Sciatic nerve (tissue), 2 donors: ENCODE results near the gene FBXO34. TPM values are rescaled to one million over a fixed set of nuclear protein-coding genes. Genes with fewer than 3 reads are reported as not detected.
"Not testable (repeated sequence)": the region's sequence is repeated elsewhere in the genome, so short reads cannot be mapped to it uniquely, and the experiment has no call there.

ENCODE experiments used
- ATAC-seq: fragments of 200-7000 bp; cut with Tn5 transposase; one replicate; pipeline ENCODE4 v1.9.1; 2020; ENCODE audit warnings: mild to moderate bottlenecking, moderate library complexity
- DNase-seq: peaks from one replicate; pipeline ENCODE4 v3.0.0-alpha.2; 2020; ENCODE audit warnings: low spot score
- intact Hi-C: fragments of 100-400 bp; cut with DNase I; formaldehyde crosslinking; loops from one replicate; pipeline ENCODE4 v1.14.2; 2022
- total RNA-seq: library from RNA; stranded (reverse); fragmentation: NEBNext Ultra II Directional; extraction: Animal tissue kit (Norgen Biotek cat#: 25700); gene quantifications from one replicate; pipeline ENCODE4 v1.2.1, GENCODE V29; 2021
- donor health status: DM: no; HTN: no; CAD: no.
- donor health status: DM: no; HTN: no; CAD: no.

Gene FBXO34
- total RNA-seq, 1 donor from 2014 or later, result 20.0 TPM

DNA sequence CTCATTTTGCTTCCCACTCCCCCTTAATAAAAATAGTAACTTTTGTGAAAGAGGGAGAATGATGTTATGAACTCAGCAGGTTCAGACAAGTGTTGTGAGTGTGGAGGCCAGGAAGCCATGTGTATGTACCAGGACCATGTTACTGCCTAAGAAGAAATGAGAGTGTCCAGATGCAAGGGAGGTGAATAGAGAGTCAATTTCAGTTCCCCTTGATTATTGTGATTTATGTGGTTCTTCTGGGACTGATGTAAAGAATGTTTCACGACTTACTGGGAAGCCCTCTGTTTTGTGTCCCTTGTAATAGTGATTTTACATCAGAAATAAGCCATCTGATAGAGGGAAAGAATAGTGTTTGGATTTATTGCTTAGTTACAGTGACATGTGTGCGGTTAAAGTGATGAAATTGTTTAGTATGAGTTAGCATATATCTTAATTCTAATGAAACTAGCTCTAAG, 32.5 kb downstream of the FBXO34 start:
- DNase-seq (no peak), ATAC-seq (peak; percentile 28)
- intact Hi-C loops, result no loop called here

DNA sequence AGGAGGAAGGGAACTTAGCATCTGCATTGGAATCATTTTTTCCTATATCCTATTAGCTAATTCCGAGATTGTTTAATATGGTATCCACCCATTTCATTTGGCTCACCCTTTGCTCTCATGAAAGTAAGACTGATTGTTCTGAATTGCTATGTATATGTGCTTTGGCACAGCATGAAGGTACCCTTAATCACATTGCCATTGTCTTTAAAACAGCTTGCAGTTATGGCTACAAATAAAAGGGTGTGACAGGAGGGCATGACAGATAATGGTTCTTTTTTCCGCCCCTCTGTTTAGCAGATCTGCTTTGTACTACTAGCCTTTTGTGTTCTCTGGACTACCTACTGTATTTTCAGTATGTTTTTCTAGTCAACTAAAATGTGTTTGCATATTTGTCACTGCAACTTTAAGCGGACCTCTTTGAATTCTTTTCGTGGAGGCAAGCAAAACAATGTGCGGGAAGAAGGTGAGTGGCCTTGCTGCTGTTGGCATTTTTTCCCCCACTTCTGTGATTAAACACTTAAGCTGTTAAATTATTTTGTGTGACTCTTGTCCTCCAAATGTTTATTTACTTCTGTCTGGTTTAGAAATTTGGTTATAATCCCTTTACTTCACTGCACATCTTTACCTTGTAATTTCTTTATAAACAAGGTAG, 35.8 kb downstream of the FBXO34 start:
- DNase-seq (no peak), ATAC-seq (no peak)
- intact Hi-C loops, result no loop called here

- intact Hi-C loops, result no loop called here
- DNase-seq, result no peak
- ATAC-seq, result no peak
Measured at GRCh38 chr14:55309154-55309553, 37.9 kb downstream of the FBXO34 start.

DNA sequence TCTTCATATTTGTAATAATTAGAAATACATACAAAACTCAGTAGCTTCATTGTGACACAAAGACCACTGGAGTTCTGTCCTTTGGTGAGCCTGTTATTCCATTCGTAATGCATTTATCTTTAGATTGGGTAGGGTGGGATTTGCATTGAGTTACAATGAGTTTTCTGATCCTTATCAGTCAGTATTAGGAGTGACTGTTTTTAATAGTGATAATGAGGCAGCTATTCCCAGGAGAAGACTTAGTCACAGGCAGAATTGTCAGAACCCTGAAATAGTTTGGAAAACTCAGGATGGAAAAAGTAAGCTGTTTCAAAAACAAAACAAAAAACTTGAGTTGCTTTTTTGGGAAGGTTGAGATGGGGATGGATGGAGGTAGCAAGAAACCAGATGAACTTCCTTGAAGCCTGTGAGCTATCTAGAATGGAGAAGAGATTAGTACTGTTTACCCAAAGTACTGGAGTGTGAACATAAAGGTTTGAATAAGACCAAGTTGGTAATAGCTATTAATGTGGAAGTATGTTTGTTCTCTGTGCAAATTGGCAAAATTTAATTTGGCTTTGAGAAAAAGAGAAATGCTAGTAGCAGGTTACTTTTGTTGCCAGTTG, 38.6 kb downstream of the FBXO34 start:
- no peak for ATAC-seq
- no peak for DNase-seq
- intact Hi-C loops, result no loop called here

DNA sequence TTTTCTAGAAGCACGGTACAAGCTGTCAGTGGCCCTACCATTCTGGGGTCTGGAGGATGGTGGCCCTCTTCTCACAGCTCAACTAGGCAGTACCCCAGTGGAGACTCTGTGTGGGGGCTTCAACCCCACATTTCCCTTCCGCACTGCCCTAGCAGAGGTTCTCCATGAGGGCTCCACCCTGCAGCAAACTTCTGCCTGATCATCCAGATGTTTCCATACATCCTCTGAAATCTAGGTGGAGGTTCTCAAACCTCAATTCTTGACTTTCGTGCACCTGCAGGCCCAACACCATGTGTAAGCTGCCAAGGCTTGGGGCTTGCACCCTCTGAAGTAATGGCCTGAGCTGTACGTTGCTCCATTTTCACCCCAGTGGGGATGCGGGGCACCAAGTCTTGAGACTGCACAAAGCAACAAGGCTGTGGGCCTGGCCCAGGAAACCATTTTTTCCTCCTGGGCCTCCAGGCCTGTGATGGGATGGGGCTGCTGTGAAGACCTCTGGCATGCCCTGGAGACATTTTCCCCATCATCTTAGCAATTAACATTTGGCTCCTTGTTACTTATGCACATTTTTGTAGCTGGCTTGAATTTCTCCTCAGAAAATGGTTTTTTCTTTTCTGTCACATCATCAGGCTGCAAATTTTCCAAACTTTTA, 41.3 kb downstream of the FBXO34 start:
- intact Hi-C loops, ATAC-seq, DNase-seq: not testable (repeated sequence)

DNA sequence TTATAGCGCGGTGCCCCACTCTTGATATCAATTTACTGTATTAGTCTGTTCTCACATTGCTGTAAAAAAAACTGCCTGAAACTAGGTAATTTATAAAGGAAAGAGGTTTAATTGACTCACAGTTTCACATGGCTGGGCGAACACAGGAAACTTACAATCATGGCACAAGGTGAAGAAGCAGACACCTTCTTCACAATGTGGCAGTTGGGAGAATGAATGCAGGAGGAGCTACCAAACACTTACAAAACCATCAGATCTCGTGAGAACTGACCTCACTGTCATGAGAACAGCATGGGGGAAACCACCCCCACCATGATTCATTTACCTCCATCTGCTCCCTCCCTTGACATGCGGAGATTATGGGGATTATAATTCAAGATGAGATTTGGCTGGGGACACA, 42.3 kb downstream of the FBXO34 start:
- intact Hi-C loops, result no loop called here
- ATAC-seq (no peak), DNase-seq (no peak)

DNA sequence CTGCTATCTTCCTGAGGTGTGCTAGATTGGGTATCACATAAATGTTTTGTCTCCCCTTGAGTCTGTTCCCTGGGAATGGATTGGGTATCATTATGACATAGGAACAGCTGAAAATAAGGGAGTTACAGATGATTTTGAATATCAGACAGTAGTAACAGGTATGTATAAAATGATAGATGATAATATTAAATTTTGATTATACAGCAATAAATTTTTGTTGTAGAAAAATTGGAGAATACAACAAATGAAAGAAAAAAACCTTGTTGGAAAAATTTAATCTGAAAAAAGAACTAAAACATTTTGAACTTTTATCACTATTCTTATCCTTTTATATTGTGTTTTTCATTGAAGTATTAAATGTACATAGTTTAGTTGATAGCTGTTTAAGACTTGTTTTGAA, 43.2 kb downstream of the FBXO34 start:
- intact Hi-C loops, result no loop called here
- DNase-seq (no peak), ATAC-seq (no peak)

DNA sequence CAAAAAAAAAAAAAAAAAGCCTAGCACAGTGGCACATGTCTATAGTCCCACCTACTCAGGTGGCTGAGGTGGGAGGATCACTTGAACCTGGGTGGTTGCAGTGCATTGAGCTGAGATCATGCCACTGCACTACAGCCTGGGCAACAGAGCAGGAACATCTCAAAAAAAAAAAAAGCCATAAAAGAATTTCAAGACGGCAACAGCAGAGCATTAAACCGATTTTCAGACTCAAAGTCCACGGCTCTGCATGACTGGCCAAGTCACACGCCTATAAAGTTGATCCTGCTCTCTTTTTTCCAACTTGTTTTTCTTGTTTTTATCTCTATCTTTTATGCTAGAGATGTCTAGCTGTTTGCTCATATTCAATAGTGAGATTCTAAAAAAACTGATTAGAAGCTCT, 45.3 kb downstream of the FBXO34 start:
- ATAC-seq (no peak), DNase-seq (no peak)
- intact Hi-C loops, result no loop called here

DNA sequence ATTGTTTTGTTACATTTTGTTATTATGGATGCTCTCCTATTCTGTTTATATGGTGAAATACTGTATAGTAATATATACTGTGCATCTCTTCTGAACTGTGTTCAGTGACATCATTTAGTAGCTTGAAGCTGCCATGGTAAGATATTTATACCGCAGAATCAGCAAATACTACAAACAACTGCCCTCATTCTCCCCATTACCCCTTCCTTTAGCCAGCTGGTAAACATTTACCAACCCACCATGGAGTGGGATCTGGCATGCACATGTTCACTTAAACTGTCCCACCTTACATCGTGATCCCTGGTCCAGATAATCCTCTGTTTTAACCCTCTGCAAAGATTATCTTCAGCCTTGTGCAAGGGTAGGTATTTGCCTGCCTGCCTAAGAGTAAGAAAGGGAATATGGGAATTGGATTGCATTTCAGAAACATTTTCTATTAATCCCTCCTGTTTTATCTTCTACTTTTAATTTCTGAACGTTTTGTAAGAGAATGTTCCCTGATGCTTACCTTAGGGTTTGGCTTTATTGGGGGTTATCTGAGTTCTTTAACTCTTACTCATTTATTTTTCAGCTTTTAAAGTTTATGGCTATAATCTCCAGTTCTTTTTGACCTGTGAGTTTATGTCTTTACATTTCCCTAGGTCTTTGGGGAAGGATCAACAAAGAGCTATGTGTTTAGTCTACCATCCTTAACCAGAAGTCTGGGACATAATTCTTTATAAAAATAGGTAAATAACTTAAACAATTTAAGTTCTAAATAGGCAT, 46.5 kb downstream of the FBXO34 start:
- intact Hi-C loops, result no loop called here
- DNase-seq (no peak), ATAC-seq (no peak)

DNA sequence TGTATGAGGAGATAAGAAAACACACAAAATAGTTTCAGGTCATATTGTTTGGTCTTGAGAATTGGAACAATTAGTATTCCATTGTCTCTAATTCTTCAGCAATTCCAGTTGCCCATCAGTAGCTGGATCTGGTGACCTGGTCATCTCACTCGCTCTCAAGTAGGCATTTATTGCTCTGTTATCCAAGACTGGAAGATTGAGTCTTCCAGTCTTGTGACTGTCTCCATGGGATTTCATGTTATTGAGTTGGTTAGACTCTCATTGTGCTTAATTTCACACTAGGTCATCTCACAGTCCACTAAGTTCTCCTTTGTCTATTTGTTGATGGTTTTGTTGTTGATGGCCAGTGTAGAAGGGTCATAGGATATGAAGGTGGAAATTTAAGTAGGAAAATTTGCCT, 47.5 kb downstream of the FBXO34 start:
- intact Hi-C loops, result no loop called here
- ATAC-seq (no peak), DNase-seq (no peak)

- ATAC-seq, result no peak
- no peak for DNase-seq
- intact Hi-C loops, result no loop called here
Measured at GRCh38 chr14:55323910-55324309, 52.7 kb downstream of the FBXO34 start.

GRCh38 chr14:55324812-55325211, 53.6 kb downstream of the FBXO34 start:
- DNase-seq, result no peak
- no peak for ATAC-seq
- intact Hi-C loops, result no loop called here

DNA sequence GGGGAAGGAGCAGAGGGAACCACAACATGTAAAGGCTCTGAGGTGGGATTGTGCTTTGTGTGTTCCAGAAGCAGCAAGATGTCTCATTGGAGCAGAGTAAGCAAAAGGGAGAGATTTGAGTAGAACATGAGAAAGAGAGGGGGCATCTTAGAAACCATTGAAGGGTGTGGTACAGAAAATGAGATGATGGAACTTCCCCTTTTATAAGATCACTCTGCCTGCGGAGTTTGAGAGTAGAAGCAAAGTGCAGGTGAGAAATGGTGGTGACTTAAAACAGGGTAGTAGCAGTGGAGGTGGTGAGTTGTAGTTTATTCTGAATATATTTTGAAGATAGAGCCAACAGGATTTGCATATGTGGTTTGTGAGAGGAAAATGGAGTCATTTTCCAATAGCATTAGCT, 56.0 kb downstream of the FBXO34 start:
- intact Hi-C loops, result no loop called here
- ATAC-seq (no peak), DNase-seq (no peak)

GRCh38 chr14:55328317-55328716, 57.1 kb downstream of the FBXO34 start:
- intact Hi-C loops, result no loop called here
- DNase-seq, result no peak
- no peak for ATAC-seq

DNA sequence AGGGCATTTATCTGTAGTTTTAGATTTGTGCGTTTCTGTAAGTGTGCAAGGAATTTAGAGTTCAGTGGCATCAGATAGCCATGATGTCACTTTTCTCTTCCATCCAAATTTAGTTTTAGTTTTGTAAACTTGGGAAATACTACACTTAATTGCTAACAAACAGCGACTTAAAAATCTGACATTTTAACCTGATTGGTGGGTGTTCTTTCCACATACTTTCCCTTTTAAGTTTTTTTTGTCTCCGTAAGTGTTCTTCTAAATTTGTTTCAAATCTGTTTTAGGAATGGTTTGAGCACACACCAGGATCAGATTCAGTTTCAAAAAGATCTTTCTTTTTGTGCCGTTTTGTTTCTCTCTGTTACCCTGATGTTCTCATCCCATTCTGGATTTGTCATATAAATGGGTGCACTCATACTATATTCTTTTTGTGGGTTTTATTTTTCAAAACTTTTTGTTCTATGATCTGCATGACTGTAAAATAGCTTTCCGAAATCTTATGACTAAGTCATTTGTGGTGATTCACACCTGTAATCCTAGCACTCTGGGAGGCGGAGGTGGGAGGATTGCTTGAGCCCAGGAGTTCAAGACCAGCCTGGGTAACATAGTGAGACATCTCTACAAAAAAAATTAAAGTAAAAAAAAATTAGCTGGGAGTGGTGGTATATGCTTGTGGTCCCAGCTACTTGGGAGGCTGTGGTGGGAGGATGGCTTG, 58.9 kb downstream of the FBXO34 start:
- intact Hi-C loops, result no loop called here
- DNase-seq (no peak), ATAC-seq (no peak)

DNA sequence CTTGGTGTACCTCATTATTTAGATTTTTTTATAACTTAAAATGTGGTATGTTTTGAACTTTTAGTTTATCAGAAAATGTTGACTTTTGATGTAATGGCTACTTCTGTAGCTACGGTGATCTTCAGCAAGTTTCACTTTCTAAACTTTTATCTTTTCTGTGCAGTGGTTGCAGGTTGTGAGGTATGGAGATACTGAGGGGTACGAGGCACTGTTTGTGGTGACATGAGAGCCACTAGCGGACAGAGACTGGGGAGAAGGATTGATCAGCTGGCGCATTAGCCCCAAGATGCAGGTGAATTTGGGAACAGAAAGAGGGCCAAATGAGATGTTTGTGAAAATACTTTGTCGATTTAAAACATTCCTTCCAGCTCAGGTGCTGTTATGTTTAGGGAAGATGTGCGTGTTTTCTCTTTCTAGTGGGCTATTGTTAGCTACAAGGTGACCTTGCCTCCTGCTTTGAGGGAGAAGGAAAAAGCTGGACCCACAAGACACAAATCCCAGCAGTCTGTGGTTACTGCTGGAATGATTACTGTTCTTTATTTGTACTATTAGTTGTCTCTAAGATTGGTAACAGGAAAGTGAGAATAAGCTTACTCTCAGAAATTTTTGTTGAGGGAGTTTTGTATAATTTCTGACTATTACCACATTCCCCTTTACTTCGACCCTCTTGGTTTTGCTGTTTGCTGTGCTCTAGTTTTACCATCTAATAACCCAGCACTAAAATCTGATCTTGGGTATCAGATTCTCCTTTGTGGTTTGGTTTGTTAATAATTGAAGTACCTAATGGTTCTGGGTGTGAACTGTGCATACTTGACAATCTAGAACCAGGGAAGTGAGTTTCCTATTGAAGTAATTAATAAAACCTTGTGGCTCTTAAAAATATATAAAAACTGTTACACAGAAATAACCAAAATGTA, 61.7 kb downstream of the FBXO34 start:
- ATAC-seq, result peak; percentile 35
- intact Hi-C loops, result no loop called here
- DNase-seq, result no peak

DNA sequence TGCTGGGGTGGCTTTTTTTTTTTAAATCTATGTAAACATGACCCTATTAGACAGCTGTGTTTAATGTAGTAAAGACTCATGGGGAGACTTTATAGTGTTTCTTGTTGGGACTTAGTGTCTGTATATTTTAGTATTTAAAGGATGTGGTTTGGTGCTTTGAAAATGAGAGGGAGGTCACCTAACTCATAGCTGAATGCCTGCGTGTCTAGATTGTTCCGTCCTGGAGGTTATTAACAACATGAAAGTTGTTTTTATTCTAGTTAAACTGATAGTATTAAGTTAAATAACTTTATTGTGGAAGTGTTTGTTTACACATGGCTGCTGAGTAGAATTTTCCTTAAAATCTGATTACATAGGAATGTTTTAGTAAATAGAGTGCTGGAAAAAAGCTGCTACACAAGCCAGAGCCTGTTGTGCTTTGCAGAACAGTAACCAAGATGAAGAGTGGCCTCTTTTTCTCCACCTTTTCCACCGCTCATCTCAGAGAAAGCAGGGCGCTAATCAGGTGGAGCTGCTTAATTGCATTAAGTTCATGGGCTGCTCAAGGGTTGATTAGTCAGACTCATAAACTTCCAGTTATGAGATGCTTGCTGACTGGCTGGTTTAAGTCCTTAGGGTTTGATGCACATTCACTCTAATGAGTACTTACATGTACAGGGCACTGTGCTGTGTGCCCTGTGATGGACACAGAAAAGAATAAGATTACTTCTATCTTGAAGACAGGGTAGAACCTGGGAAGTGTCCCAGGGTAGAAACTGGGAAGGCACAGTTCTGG, 62.7 kb downstream of the FBXO34 start:
- intact Hi-C loops, result no loop called here
- no peak for DNase-seq
- peak; percentile 13 for ATAC-seq

GRCh38 chr14:55336162-55336561, 64.9 kb downstream of the FBXO34 start:
- intact Hi-C loops, result no loop called here
- ATAC-seq (no peak), DNase-seq (no peak)
